ENCODE results near the gene PPM1J. TPM values are rescaled to one million over a fixed set of nuclear protein-coding genes. Genes with fewer than 3 reads are reported as not detected.

PPM1J gene
- total and polyA plus RNA-seq, 2 of the 8 experiments (the other 6 are each of a cell fraction or from before 2014, with no cell fraction given): 19.4 to 31.6 TPM

DNA sequence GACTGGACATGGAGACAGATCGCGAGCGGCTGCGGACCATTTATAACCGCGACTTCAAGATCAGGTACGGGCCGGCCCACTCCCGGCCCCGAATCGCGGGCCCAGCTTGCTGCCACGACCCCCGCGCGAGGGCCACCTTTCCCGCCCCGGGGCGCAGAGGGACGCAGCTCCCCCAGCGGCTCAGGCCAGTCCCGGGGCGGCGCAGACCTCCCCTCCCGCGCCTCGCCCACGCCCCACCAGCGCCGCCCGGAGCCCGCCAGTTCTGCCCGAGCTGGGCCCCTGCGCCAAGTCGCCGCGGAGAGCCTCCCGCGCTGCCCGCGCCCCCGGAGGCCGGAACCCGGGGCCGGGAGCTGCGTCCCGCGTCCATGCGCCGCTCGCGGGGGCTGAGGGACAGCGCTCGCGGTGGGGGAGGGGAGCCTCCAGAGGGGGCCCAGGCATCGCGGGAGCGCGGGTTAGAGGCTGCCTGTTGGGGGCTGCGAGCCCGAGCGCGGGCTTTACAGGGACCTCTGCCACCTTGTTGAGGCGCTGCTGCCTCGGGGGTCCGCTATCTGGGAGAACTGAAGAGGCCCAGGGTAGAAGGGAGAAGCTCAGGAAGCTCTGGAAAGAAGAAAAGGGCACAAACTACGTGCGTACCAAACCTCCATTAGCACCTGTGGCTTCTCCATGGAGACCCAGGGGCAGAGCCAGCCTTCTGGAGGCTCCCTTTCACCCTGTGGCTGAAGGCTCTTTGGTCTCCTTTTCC is 40.0 kb downstream of the PPM1J start (continued):
- TF ChIP-seq SIN3A (conservative IDR thresholded peaks at IDR 0.05 in 1 of 2, IDR thresholded peaks at IDR 0.05 in 1 of 2; ENCODE audit: low read depth in 1 of 2, low read length in 2 of 2): peak; percentile 53 to 61; a peak in 2 of 4 replicates
- peak; percentile 78 for TF ChIP-seq KDM4A (IDR thresholded peaks at IDR 0.05; ENCODE audit: low read depth, low read length, severe bottlenecking)
- peak; percentile 47 for TF ChIP-seq KDM1A (IDR thresholded peaks at IDR 0.05; ENCODE audit: borderline replicate concordance, low read length)
- no peak for TF ChIP-seq RNF2 (IDR thresholded peaks at IDR 0.05; ENCODE audit: borderline replicate concordance, low read depth, low read length, missing control alignments, poor library complexity, severe bottlenecking)
- TF ChIP-seq KDM5A (IDR thresholded peaks at IDR 0.05; ENCODE audit: low read length): no peak
- TF ChIP-seq TAF1 (IDR thresholded peaks at IDR 0.05; ENCODE audit: low read depth, low read length): peak; percentile 55
- TF ChIP-seq ASH2L (IDR thresholded peaks at IDR 0.05; ENCODE audit: low read length): peak; percentile 7
- 0 out of 2 replicates have a peak, but pooled peaks have one; percentile 25 for TF ChIP-seq MAX (IDR thresholded peaks at IDR 0.05)
- TF ChIP-seq TCF12 (IDR thresholded peaks at IDR 0.05; ENCODE audit: low read depth, low read length): 0 out of 2 replicates have a peak, but pooled peaks have one; percentile 39
- TF ChIP-seq EGR1 (IDR thresholded peaks at IDR 0.05; ENCODE audit: borderline replicate concordance, low read depth, low read length): peak; percentile 30; the same call in 1 of the 2 replicates
- peak; percentile 60; the same call in 1 of the 2 replicates for TF ChIP-seq TBP (IDR thresholded peaks at IDR 0.05; ENCODE audit: low read depth, low read length)
- TF ChIP-seq GABPA (IDR thresholded peaks at IDR 0.05; ENCODE audit: borderline replicate concordance, insufficient read depth, low read length): 0 out of 2 replicates have a peak, but pooled peaks have one; percentile 39
- TF ChIP-seq TAF7 (optimal IDR thresholded peaks at IDR 0.05; ENCODE audit: borderline replicate concordance, low read depth, low read length): peak; percentile 63
- TF ChIP-seq GTF2F1 (IDR thresholded peaks at IDR 0.05; ENCODE audit: borderline replicate concordance, low read depth, low read length): 0 out of 2 replicates have a peak, but pooled peaks have one; percentile 43

Measured in H1 (cell line).